GM12878 (cell line): ENCODE measurements around the gene CCSER1. TPM values are rescaled to one million over a fixed set of nuclear protein-coding genes. Genes with fewer than 3 reads are reported as not detected.

Experiments
- ATAC-seq: fragments of 200-7000 bp; cut with Tn5 transposase; 3 replicates; pipeline ENCODE4 v1.9.1; 2020; ENCODE audit warnings: mild to moderate bottlenecking, moderate library complexity
- BruUV-seq: library from RNA; stranded (reverse); fragments of 400-500 nt; replicated peaks from 2 replicates; lab custom pipeline; 2021; lab: Mats Ljungman, UMichigan
- CTCF ChIA-PET: fragments of 300-600 bp; sonication (Branson Sonifier 250); formaldehyde crosslinking; extraction: SDS; loops from one replicate; lab custom pipeline; 2021; ENCODE audit warnings: inconsistent platforms; lab: Yijun Ruan, JAX
- POLR2A ChIA-PET: fragments of 350-600 bp; formaldehyde crosslinking; extraction: SDS; loops from one replicate; lab custom pipeline; 2021; ENCODE audit warnings: inconsistent platforms; lab: Charles Lee
- RAD21 ChIA-PET: fragments of 300-600 bp; sonication (Branson Sonifier 250); formaldehyde crosslinking; loops from one replicate; lab custom pipeline; 2023; ENCODE audit warnings: antibody characterized with exemption; ENCODE audit not compliant: unreplicated experiment; lab: Charles Lee
- SMC1A ChIA-PET: fragments of 300-600 bp; sonication (Branson Sonifier 250); formaldehyde crosslinking; loops from one replicate; lab custom pipeline; 2023; ENCODE audit not compliant: unreplicated experiment, uncharacterized antibody; lab: Charles Lee
- DNase-seq: peaks from one replicate; pipeline ENCODE4 v3.0.0-alpha.2; 2011; ENCODE audit warnings: low read depth, low spot score
- FAIRE-seq: peaks from 3 replicates; lab custom pipeline; 2011; peaks lifted over from hg19 to GRCh38; lab: Jason Lieb, UNC
- H2AFZ ChIP-seq: 2 replicates; pipeline ENCODE4 v1.6.0; 2011; ENCODE audit warnings: low read depth, low read length, control low read depth; ENCODE audit not compliant: control insufficient read depth
- H3K27ac ChIP-seq: 2 replicates; pipeline ENCODE4 v1.5.1; 2011; ENCODE audit warnings: control low read depth; ENCODE audit not compliant: control insufficient read depth, insufficient read depth
- H3K27me3 ChIP-seq, 2 experiments: replicated peaks in 1 of 2; 2 replicates each; pipeline versions ENCODE4 v1.6.0 to v1.6.1; 2011; ENCODE audit warnings: low read length in 1 of 2; ENCODE audit not compliant: control insufficient read depth in 2 of 2, insufficient read depth in 2 of 2
- H3K36me3 ChIP-seq, 2 experiments: 2 replicates each; pipeline ENCODE4 v1.5.1; 2011; ENCODE audit warnings: low read length in 1 of 2; ENCODE audit not compliant: control insufficient read depth in 2 of 2, insufficient read depth in 2 of 2
- H3K4me1 ChIP-seq: 2 replicates; pipeline ENCODE4 v1.6.1; 2011; ENCODE audit warnings: mild to moderate bottlenecking, low read length, moderate library complexity, mixed read lengths; ENCODE audit not compliant: control insufficient read depth, insufficient read depth
- H3K4me2 ChIP-seq: 2 replicates; pipeline ENCODE4 v1.6.0; 2011; ENCODE audit warnings: control low read depth; ENCODE audit not compliant: control insufficient read depth, insufficient read depth
- H3K4me3 ChIP-seq: fragments of 200-600 bp; sonication (generic); 2 replicates; pipeline ENCODE4 v1.5.1; 2016
- H3K79me2 ChIP-seq: 2 replicates; pipeline ENCODE4 v1.6.0; 2011; ENCODE audit warnings: low read length; ENCODE audit not compliant: control insufficient read depth, insufficient read depth
- H3K9ac ChIP-seq: 2 replicates; pipeline ENCODE4 v1.8.0; 2011; ENCODE audit warnings: low read length, control low read depth, mixed read lengths; ENCODE audit not compliant: control insufficient read depth, insufficient read depth
- H3K9me3 ChIP-seq: replicated peaks from 3 replicates; pipeline ENCODE4 v1.5.1; 2011; ENCODE audit warnings: mild to moderate bottlenecking, low read length; ENCODE audit not compliant: control insufficient read depth, insufficient read depth
- H4K20me1 ChIP-seq: 2 replicates; pipeline ENCODE4 v1.6.0; 2011; ENCODE audit not compliant: control insufficient read depth, insufficient read depth
- ASH2L ChIP-seq: fragments of 300-600, 200-600 bp; sonication (generic); IDR thresholded peaks from 2 replicates; pipeline ENCODE4 v1.6.1; 2017; ENCODE audit warnings: low read depth, mild to moderate bottlenecking, borderline replicate concordance
- BMI1 ChIP-seq: fragments of 450-650 bp; IDR thresholded peaks from 2 replicates; pipeline ENCODE4 v1.6.1; 2016; ENCODE audit warnings: mild to moderate bottlenecking, moderate library complexity, borderline replicate concordance
- BRCA1 ChIP-seq: IDR thresholded peaks from 2 replicates; pipeline ENCODE4 v1.6.1; 2011; ENCODE audit warnings: low read depth, low read length, improper control_type of control experiment
- CBFB ChIP-seq: IDR thresholded peaks from 2 replicates; pipeline ENCODE4 v1.6.1; 2016; ENCODE audit warnings: antibody characterized with exemption, low read depth
- CHD4 ChIP-seq: fragments of 200-600 bp; sonication (generic); IDR thresholded peaks from 2 replicates; pipeline ENCODE4 v1.6.1; 2016; ENCODE audit warnings: mild to moderate bottlenecking
- CREB1 ChIP-seq: IDR thresholded peaks from 2 replicates; pipeline ENCODE4 v1.6.1; 2012; ENCODE audit warnings: low read depth, mild to moderate bottlenecking, inconsistent platforms
- DPF2 ChIP-seq: fragments of 450-650 bp; IDR thresholded peaks from 2 replicates; pipeline ENCODE4 v1.6.1; 2017; ENCODE audit warnings: mild to moderate bottlenecking
- EED ChIP-seq: sonication (generic); IDR thresholded peaks from 2 replicates; pipeline ENCODE4 v1.6.1; 2016; ENCODE audit warnings: antibody characterized with exemption, low read depth
- EZH2 ChIP-seq: IDR thresholded peaks from 2 replicates; pipeline ENCODE4 v1.6.1; 2012; ENCODE audit warnings: low read depth, mild to moderate bottlenecking, control low read depth, inconsistent platforms, low read length, borderline replicate concordance; ENCODE audit not compliant: control insufficient read depth
- FOXK2 ChIP-seq: fragments of 450-650 bp; IDR thresholded peaks from 2 replicates; pipeline ENCODE4 v1.6.1; 2017; ENCODE audit warnings: mild to moderate bottlenecking, moderate library complexity
- IRF5 ChIP-seq: fragments of 450-650 bp; IDR thresholded peaks from 2 replicates; pipeline ENCODE4 v1.6.1; 2017; ENCODE audit warnings: borderline replicate concordance
- LARP7 ChIP-seq: fragments of 450-650 bp; IDR thresholded peaks from 2 replicates; pipeline ENCODE4 v1.6.1; 2017; ENCODE audit warnings: mild to moderate bottlenecking
- MTA3 ChIP-seq: IDR thresholded peaks from 2 replicates; pipeline ENCODE4 v1.6.1; 2012; ENCODE audit warnings: low read length, inconsistent platforms, borderline replicate concordance
- RELA ChIP-seq: fragments of 450-650 bp; IDR thresholded peaks from 2 replicates; pipeline ENCODE4 v1.8.0; 2014; ENCODE audit warnings: borderline replicate concordance; ENCODE audit not compliant: partially characterized antibody
- RELB ChIP-seq: fragments of 450-650 bp; IDR thresholded peaks from 2 replicates; pipeline ENCODE4 v1.6.1; 2017; ENCODE audit warnings: low read depth, mild to moderate bottlenecking, moderate library complexity
- TCF12 ChIP-seq: IDR thresholded peaks from 2 replicates; pipeline ENCODE4 v1.6.1; 2011; ENCODE audit warnings: low read depth, mild to moderate bottlenecking, low read length
- YBX1 ChIP-seq: fragments of 450-650 bp; IDR thresholded peaks from 2 replicates; pipeline ENCODE4 v1.6.1; 2016; ENCODE audit warnings: antibody characterized with exemption
- ZBTB4 ChIP-seq: fragments of 450-650 bp; formaldehyde crosslinking; IDR thresholded peaks from 2 replicates; pipeline ENCODE4 v1.4.0; 2022; ENCODE audit warnings: mild to moderate bottlenecking, moderate library complexity
- WGBS: methylation state at CpG from one replicate; pipeline ENCODE4 v1.1.6; 2016; ENCODE audit warnings: low lambda C conversion rate; ENCODE audit not compliant: insufficient replicate concordance, insufficient coverage; ENCODE audit errors: missing lambda C conversion rate; 5-methylcytosine and 5-hydroxymethylcytosine counted together
- in situ Hi-C: fragments of 300-500 bp; cut with MboI; formaldehyde crosslinking; loops from 9 replicates; pipeline ENCODE4 v1.14.3; 2018; ENCODE audit warnings: mixed read lengths
- intact Hi-C: fragments of 100-400 bp; cut with micrococcal nuclease; formaldehyde crosslinking; loops from one replicate; pipeline ENCODE4 v1.14.2; 2022; ENCODE audit not compliant: unreplicated experiment
- polyA plus RNA-seq, 11 experiments: library from polyadenylated mRNA; depleted of rRNA in 4 of 11; unstranded in 6 of 11; stranded (reverse) in 5 of 11; fragments of >200 nt; fragmentation: Nextera tagmentation in 4 of 11; fragmentation: Illumina TruSeq in 1 of 11; extraction: Ambion mirVana in 4 of 11; extraction: Trizol in 1 of 11; gene quantifications; 1 replicate in 1 of 11; 2 replicates in 10 of 11; pipeline versions ENCODE4 v1.2.1 to v1.2.3, GENCODE V29; 2011 to 2016; ENCODE audit warnings: inconsistent platforms in 2 of 11, missing spikeins in 2 of 11, low read depth in 1 of 11
- total RNA-seq, 4 experiments: library from RNA; depleted of rRNA in 3 of 4; stranded (reverse); fragments of >200 nt in 3 of 4; fragmentation: Illumina TruSeq in 1 of 4; extraction: Trizol in 1 of 4; gene quantifications; 2 replicates each; pipeline versions ENCODE4 v1.2.1 to v1.2.3, GENCODE V29; 2013 to 2021

Gene CCSER1
- total and polyA plus RNA-seq, 10 of the 15 experiments (the other 5 are each of a cell fraction or from before 2014, with no cell fraction given), result 0.22 to 2.7 (median 1.0) TPM

GRCh38 chr4:91519155-91519554 lies 1392.0 kb downstream of the CCSER1 start (continued):
- TF ChIP-seq IRF5 (no peak), EZH2 (no peak), CBFB (no peak), BRCA1 (no peak)

- CTCF ChIA-PET, result no interaction called here
- intact Hi-C loops (no loop called here), in situ Hi-C loops (no loop called here)
- no peak overlapping the region for H3K9ac ChIP-seq
- H2AFZ ChIP-seq, result no peak overlapping the region
- DNase-seq, result no peak
- no peak overlapping the region for H3K4me3 ChIP-seq
- RAD21 ChIA-PET, result no interaction called here
- no peaks in the 10 kb centered on the region for H3K4me1 ChIP-seq
- no peak overlapping the region for H3K4me2 ChIP-seq
- WGBS, result 47% methylated on average over 1 of the region's 1 CpG
- FAIRE-seq, result no peak
- H3K27me3 ChIP-seq, result no peaks in the 10 kb centered on the region
- H3K9me3 ChIP-seq, result no peaks in the 10 kb centered on the region
- no peaks in the 10 kb centered on the region for H4K20me1 ChIP-seq
- SMC1A ChIA-PET, result interaction anchor here (1.0 kb wide), 1 partner anchor 628 kb away, joined by 4 read pairs; no protein-coding TSS in a partner anchor
- no peaks in the 10 kb centered on the region for H3K36me3 ChIP-seq
- H3K79me2 ChIP-seq, result no peaks in the 10 kb centered on the region
- BruUV-seq, result no TSS peak
- ATAC-seq, result no peak
- no peak overlapping the region for H3K27ac ChIP-seq
- POLR2A ChIA-PET, result no interaction called here
- TF ChIP-seq MTA3 (no peak), LARP7 (no peak), DPF2 (no peak), FOXK2 (no peak), ASH2L (no peak), TCF12 (no peak), CHD4 (no peak), ZBTB4 (no peak), EED (no peak), RELA (no peak), RELB (no peak), YBX1 (no peak), CREB1 (no peak), BMI1 (no peak)
Measured at GRCh38 chr4:91525621-91526020, 1398.4 kb downstream of the CCSER1 start.
